ENCODE data around the gene INTS4. TPM values are rescaled to one million over a fixed set of nuclear protein-coding genes. Genes with fewer than 3 reads are reported as not detected.
"Not testable (repeated sequence)": the region's sequence is repeated elsewhere in the genome, so short reads cannot be mapped to it uniquely, and the experiment has no call there.

INTS4 gene, protein sequence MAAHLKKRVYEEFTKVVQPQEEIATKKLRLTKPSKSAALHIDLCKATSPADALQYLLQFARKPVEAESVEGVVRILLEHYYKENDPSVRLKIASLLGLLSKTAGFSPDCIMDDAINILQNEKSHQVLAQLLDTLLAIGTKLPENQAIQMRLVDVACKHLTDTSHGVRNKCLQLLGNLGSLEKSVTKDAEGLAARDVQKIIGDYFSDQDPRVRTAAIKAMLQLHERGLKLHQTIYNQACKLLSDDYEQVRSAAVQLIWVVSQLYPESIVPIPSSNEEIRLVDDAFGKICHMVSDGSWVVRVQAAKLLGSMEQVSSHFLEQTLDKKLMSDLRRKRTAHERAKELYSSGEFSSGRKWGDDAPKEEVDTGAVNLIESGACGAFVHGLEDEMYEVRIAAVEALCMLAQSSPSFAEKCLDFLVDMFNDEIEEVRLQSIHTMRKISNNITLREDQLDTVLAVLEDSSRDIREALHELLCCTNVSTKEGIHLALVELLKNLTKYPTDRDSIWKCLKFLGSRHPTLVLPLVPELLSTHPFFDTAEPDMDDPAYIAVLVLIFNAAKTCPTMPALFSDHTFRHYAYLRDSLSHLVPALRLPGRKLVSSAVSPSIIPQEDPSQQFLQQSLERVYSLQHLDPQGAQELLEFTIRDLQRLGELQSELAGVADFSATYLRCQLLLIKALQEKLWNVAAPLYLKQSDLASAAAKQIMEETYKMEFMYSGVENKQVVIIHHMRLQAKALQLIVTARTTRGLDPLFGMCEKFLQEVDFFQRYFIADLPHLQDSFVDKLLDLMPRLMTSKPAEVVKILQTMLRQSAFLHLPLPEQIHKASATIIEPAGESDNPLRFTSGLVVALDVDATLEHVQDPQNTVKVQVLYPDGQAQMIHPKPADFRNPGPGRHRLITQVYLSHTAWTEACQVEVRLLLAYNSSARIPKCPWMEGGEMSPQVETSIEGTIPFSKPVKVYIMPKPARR
- total RNA-seq, result 42.5 TPM

DNA sequence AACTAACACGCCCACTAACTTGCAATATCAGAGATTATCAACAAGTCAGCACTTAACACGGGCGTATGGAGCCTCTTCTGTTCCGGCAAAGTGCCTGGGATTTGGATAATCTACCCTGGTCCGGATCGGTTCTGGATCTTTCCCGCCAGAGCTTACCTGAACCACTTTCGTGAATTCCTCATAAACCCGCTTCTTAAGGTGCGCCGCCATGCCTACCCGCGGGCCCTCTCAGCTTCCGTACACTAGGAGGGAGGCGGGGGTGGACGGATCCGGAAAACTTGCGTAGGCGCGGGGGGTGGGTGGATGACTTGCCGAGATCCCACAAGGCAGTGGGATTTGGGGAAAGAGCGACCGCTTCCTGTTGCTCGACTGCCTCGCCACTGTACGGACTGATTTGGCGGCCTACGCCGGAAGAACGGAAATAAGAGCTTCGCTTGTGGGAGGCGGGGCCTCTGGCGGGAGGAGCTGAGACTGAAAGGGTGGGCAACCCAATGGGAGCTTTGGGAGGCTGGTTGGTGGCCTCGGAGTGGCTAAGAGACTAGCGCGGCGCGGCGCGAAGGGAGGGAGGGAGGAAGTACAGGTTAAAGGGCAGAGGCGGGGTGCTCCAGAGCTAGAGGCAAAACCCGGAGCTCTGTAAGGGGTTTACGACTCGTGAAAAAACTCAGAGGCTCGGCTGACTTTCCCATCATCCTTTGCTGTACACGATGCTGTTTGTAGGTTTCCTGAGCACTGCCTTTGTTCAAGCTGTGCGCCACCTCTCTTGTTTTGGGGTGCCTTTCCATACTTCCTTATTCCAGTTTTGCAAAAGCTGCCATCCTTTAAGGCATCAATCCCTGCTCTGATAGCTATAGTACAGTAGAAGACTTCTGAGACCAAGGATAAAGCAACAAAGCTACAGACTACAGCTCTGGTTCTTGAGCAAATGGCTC, at the start of gene INTS4:
Gene INTS4, minus strand, starts transcription at position 235 of the 929 bp plus-strand sequence. Its CDS starts 25 bp downstream, at position 210.
- DNase-seq (ENCODE audit: low read depth in 2 of 3, low spot score in 2 of 3), result peak; percentile 90 to 100 (median 100)

- DNase-seq (ENCODE audit: low read depth in 2 of 3, low spot score in 2 of 3), result no peak
Measured at GRCh38 chr11:78041843-78042440, 47.5 kb upstream of the INTS4 start.

DNA sequence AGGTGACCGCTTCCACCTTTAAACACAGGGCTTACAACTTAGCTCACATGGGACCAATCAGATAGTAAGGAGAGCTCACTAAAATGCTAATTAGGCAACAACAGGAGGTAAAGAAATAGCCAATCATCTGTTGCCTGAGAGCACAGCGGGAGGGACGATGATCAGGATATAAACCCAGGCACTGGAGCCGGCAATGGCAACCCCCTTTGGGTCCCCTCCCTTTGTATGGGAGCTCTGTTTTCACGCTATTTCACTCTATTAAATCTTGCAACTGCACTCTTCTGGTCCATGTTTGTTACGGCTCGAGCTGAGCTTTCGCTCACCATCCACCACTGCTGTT, 46.9 kb upstream of the INTS4 start:
- not testable (repeated sequence) for DNase-seq (ENCODE audit: low read depth in 2 of 3, low spot score in 2 of 3)

DNA sequence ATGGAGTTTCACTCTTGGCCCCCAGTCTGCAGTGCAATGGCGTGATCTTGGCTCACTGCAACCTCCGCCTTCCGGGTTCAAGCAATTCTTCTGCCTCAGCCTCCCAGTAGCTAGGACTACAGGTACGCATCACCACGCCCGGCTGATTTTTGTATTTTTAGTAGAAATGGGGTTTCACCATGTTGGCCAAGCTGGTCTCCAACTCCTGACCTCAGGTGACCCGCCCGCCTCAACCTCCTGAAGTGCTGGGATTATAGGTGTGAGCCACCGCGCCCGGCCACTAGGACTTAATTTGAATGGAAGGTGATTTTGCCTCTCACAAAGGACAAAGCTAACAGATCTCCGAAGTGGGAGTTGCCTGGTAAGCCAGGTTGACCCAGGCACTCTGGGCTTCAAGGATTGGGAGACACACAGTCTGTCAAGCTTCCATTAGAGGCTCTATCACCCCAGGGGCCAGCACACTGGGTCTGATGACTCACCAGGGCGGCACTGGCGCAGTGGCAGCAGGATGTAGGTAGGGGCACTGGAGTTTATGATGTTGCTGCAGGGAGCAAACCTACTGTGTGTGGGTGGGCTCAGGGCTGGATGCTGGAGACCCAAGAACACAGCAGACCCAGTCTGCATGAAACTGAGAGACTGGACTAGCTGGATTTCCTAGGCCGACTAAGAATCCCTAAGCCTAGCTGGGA, 46.4 kb upstream of the INTS4 start:
- no peak for DNase-seq (ENCODE audit: low read depth in 2 of 3, low spot score in 2 of 3)

DNA sequence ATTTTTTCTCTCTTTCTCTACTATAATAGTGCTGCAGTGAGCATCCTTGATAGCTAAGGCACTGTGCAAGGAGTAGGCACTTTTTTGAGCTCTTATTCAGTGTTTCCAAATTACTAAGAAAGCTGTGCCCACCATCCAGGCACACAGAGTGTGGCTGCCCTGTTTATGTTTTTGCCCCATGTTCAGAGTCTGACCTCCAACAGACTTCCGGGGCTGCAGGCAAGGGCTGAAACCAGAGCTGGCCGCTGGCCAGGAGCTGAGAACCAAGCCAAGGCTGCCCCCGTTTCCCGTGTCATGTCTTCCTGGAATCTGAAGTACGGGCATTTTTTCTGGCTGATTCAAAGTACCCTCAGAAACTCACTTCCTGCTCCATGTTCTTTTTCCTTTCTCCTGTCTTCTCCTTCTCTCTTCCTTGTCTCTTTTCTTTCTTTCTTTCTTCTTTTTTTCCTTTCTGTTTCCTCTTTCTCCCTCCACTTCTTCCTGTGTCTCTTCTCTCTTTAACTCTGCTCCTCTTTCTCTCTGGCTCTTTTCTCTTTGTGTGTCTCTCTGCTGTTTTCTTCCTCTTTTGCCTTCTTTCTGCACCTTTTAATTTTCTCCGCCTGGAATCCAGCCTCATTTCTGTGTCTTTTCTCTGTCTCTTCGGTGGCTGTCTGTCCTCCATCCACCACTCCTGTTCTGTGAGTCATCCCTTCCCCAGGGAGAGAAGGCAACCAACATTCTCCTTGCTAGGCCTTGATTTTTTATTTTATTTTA, 45.6 kb upstream of the INTS4 start:
- peak in 1 of 3 donors; percentile 24 for DNase-seq (ENCODE audit: low read depth in 2 of 3, low spot score in 2 of 3)

GRCh38 chr11:78039391-78039918, 45.0 kb upstream of the INTS4 start:
- DNase-seq (ENCODE audit: low read depth in 2 of 3, low spot score in 2 of 3), result peak in 1 of 3 donors; percentile 23

DNA sequence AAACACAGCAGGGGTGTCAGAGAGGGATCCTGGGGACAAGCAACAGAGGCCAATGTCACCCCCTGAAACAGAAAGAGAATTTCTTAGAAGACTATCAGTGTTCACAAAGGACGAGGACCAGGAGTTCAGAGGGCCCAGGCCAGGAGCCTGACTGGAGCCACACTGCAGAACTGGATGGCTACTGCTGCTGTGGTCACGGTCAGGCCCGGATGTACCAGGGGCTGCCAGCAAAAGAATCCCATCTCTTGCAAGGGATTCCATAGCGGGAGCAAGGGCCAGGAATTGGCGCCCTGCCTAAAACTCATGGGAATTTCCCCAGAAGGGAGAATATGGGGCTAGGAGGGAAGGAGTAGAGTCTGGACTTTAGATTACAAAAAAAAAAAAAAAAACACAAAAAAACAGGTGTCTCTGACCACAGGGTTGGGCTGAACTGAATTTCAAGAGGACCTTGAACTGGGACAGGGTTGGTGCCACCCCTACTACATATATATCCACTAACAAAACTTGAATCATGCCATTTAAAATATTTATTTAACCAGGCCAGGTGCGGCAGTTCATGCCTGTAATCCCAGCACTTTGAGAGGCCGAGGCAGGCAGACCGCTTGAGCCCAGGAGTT, 44.3 kb upstream of the INTS4 start:
- no peak for DNase-seq (ENCODE audit: low read depth in 2 of 3, low spot score in 2 of 3)

GRCh38 chr11:78037825-78038620, 43.6 kb upstream of the INTS4 start:
- no peak for DNase-seq (ENCODE audit: low read depth in 2 of 3, low spot score in 2 of 3)

- no peak for DNase-seq (ENCODE audit: low read depth in 2 of 3, low spot score in 2 of 3)
Measured at GRCh38 chr11:78037056-78037455, 42.6 kb upstream of the INTS4 start.

DNA sequence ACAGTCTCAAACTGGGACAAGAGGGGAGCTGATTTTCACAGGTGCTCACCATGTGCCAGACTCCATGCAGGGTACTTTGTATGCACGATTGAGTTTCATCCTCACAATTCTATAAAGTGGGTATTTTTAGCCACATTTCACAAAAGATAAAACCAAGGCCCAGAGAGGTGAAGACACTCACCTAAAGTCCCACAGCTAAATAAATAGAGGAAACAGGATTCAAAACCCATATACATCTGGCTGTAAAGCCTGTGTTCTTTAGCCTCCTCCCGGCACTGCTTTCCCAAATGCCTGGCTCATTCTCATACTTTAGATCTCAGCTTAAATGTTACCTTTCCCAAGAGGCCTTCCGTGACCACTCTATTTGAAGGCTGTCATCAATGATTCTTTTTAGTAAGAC, 41.8 kb upstream of the INTS4 start:
- no peak for DNase-seq (ENCODE audit: low read depth in 2 of 3, low spot score in 2 of 3)

- no peak for DNase-seq (ENCODE audit: low read depth in 2 of 3, low spot score in 2 of 3)
Measured at GRCh38 chr11:78034623-78035022, 40.2 kb upstream of the INTS4 start.

GRCh38 chr11:78033040-78033439, 38.6 kb upstream of the INTS4 start:
- no peak for DNase-seq (ENCODE audit: low read depth in 2 of 3, low spot score in 2 of 3)

DNA sequence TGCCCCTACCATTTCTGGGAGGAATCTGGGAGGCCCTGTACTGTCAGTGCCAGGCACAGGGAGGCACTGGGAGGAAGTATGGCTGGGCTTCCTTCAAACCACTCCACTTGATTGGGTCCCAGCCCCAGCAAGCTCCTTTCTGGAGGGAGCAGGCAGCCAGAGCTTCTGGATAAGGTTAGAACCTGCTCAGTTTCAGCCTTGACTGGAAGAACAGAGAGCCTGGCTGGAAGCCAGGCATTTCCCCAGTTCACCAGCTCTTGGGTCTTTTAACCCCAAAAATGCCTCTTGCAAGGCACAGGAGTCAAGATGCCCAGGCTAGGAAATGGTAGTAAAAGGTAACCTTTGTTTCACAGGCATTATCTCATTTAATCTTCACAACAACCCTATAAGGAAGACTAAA, 37.6 kb upstream of the INTS4 start:
- no peak for DNase-seq (ENCODE audit: low read depth in 2 of 3, low spot score in 2 of 3)

DNA sequence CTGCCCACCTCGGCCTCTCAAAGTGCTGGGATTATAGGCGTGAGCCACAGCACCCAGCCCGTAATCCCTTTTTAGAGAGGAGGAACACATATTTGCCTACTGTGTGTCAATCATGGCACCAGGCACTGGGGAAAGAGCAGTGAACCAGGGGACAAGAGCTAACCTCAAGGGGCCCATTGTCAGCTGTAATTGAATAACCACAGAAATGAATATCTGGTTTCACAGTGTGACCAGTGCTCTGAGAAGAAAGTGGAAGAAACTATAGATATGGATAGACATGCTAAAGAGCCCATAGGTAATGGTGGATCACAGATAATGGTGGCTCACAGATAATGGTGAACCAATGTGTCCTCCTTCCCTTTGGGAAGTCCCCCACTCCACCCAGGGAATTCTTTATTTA, 37.2 kb upstream of the INTS4 start:
- DNase-seq (ENCODE audit: low read depth in 2 of 3, low spot score in 2 of 3), result no peak

GRCh38 chr11:78030429-78031325, 36.2 kb upstream of the INTS4 start:
- DNase-seq (ENCODE audit: low read depth in 2 of 3, low spot score in 2 of 3), result peak in 2 of 3 donors; percentile 61 to 91

- not testable (repeated sequence) for DNase-seq (ENCODE audit: low read depth in 2 of 3, low spot score in 2 of 3)
Measured at GRCh38 chr11:78028423-78028822, 34.0 kb upstream of the INTS4 start.

Data from hematopoietic multipotent progenitor cell (in vitro differentiated cells).